HCT116 (cell line): ENCODE data around the gene CCBE1. TPM values are rescaled to one million over a fixed set of nuclear protein-coding genes. Genes with fewer than 3 reads are reported as not detected.

ENCODE experiments used
- ATAC-seq: fragments of 200-7000 bp; cut with Tn5 transposase; 2 replicates; pipeline ENCODE4 v1.9.1; 2020; ENCODE audit warnings: mild to moderate bottlenecking, moderate library complexity
- BruUV-seq: library from RNA; stranded (reverse); fragments of 400-500 nt; replicated peaks from 2 replicates; lab custom pipeline; 2021; lab: Mats Ljungman, UMichigan
- CTCF ChIA-PET: fragments of 300-600 bp; sonication (Branson Sonifier 250); formaldehyde crosslinking; loops from one replicate; lab custom pipeline; 2021; ENCODE audit warnings: antibody characterized with exemption; lab: Charles Lee
- POLR2A ChIA-PET: fragments of 300-600, 350-600 bp; sonication (Branson Sonifier 250); formaldehyde crosslinking; loops from one replicate; lab custom pipeline; 2021; ENCODE audit warnings: antibody characterized with exemption; lab: Charles Lee
- RAD21 ChIA-PET, 2 experiments: fragments of 300-600 bp; sonication (Branson Sonifier 250); formaldehyde crosslinking; loops; one replicate each; lab custom pipeline; 2023; ENCODE audit warnings: low total read pairs in 2 of 2; ENCODE audit not compliant: uncharacterized antibody in 2 of 2, unreplicated experiment in 2 of 2, low non-redundant PET in 1 of 2; lab: Charles Lee
- DNase-seq: peaks from one replicate; pipeline ENCODE4 v3.0.0-alpha.2; 2010; ENCODE audit warnings: low read depth, low spot score
- H2AFZ ChIP-seq: fragments of 200-600 bp; shearing (Covaris generic), sonication (generic); 2 replicates; pipeline ENCODE4 v1.6.1; 2017; ENCODE audit warnings: low read depth, mixed run types, mixed read lengths, antibody characterized with exemption, low read length; ENCODE audit not compliant: poor library complexity, severe bottlenecking
- H3K27ac ChIP-seq: 2 replicates; pipeline ENCODE4 v1.5.1; 2012; ENCODE audit warnings: low read depth, low read length
- H3K27me3 ChIP-seq: fragments of 200-600 bp; sonication (generic); 2 replicates; pipeline ENCODE4 v1.6.1; 2016; ENCODE audit warnings: mixed run types, low read length, mixed read lengths; ENCODE audit not compliant: insufficient read depth
- H3K36me3 ChIP-seq, 2 experiments: fragments of 200-500 bp in 1 of 2; fragments of 200-600 bp in 1 of 2; sonication (Bioruptor generic) in 1 of 2; sonication (generic) in 1 of 2; 2 replicates each; pipeline versions ENCODE4 v1.5.1 to v1.6.1; 2014 to 2016; ENCODE audit warnings: low read length in 2 of 2, inconsistent platforms in 1 of 2, mixed read lengths in 1 of 2, mixed run types in 1 of 2; ENCODE audit not compliant: insufficient read depth in 2 of 2, control insufficient read depth in 1 of 2
- H3K4me1 ChIP-seq, 2 experiments: fragments of 200-600 bp in 1 of 2; sonication (generic) in 1 of 2; 2 replicates each; pipeline versions ENCODE4 v1.5.1 to v1.6.1; 2012 to 2017; ENCODE audit warnings: low read length in 2 of 2, inconsistent platforms in 1 of 2, mild to moderate bottlenecking in 1 of 2, mixed read lengths in 1 of 2, mixed run types in 1 of 2, moderate library complexity in 1 of 2; ENCODE audit not compliant: insufficient read depth in 2 of 2, control insufficient read depth in 1 of 2
- H3K4me2 ChIP-seq: fragments of 200-600 bp; sonication (generic); 2 replicates; pipeline ENCODE4 v1.6.1; 2017; ENCODE audit warnings: mixed run types, low read length, mixed read lengths
- H3K4me3 ChIP-seq, 2 experiments: fragments of 200-600 bp in 1 of 2; sonication (generic) in 1 of 2; replicated peaks in 1 of 2; 2 replicates each; pipeline ENCODE4 v1.5.1; 2011 to 2016; ENCODE audit warnings: low read length in 2 of 2, control low read depth in 1 of 2, low read depth in 1 of 2, mild to moderate bottlenecking in 1 of 2, mixed read lengths in 1 of 2, mixed run types in 1 of 2
- H3K79me2 ChIP-seq: fragments of 200-600 bp; sonication (generic); 2 replicates; pipeline ENCODE4 v1.6.1; 2017; ENCODE audit warnings: mild to moderate bottlenecking, mixed run types, low read length, moderate library complexity, mixed read lengths; ENCODE audit not compliant: insufficient read depth
- H3K9ac ChIP-seq: fragments of 200-600 bp; sonication (generic); 2 replicates; pipeline ENCODE4 v1.6.1; 2016; ENCODE audit warnings: low read length, mixed read lengths
- H3K9me2 ChIP-seq: fragments of 200-600 bp; sonication (generic), shearing (Covaris generic); 2 replicates; pipeline ENCODE4 v1.6.1; 2017; ENCODE audit warnings: mixed run types, mild to moderate bottlenecking, moderate library complexity; ENCODE audit not compliant: insufficient read depth
- H3K9me3 ChIP-seq, 2 experiments: fragments of 200-500 bp in 1 of 2; fragments of 200-600 bp in 1 of 2; sonication (Bioruptor generic) in 1 of 2; sonication (generic) in 1 of 2; 2 replicates each; pipeline ENCODE4 v1.6.1; 2014 to 2017; ENCODE audit warnings: low read length in 2 of 2, mixed read lengths in 2 of 2, inconsistent platforms in 1 of 2, low read depth in 1 of 2, mild to moderate bottlenecking in 1 of 2, mixed run types in 1 of 2, moderate library complexity in 1 of 2; ENCODE audit not compliant: control insufficient read depth in 1 of 2, insufficient read depth in 1 of 2
- H4K20me1 ChIP-seq: fragments of 200-600 bp; sonication (generic), shearing (Covaris generic); 2 replicates; pipeline ENCODE4 v1.6.1; 2017; ENCODE audit warnings: mixed run types, mild to moderate bottlenecking, moderate library complexity; ENCODE audit not compliant: insufficient read depth
- CEBPB ChIP-seq: IDR thresholded peaks from 2 replicates; pipeline ENCODE4 v1.6.1; 2012; ENCODE audit warnings: low read depth
- ELF1 ChIP-seq: IDR thresholded peaks from 2 replicates; pipeline ENCODE4 v1.6.1; 2012; ENCODE audit warnings: low read depth, borderline replicate concordance
- FOSL1 ChIP-seq: IDR thresholded peaks from 2 replicates; pipeline ENCODE4 v1.6.1; 2012; ENCODE audit warnings: low read depth
- JUND ChIP-seq: IDR thresholded peaks from 2 replicates; pipeline ENCODE4 v1.6.1; 2012
- POLR2AphosphoS5 ChIP-seq: IDR thresholded peaks from 2 replicates; pipeline ENCODE4 v1.6.1; 2011; ENCODE audit warnings: mild to moderate bottlenecking, low read depth, low read length, moderate library complexity
- SRF ChIP-seq: IDR thresholded peaks from 2 replicates; pipeline ENCODE4 v1.6.1; 2012; ENCODE audit warnings: low read depth
- TCF7L2 ChIP-seq: IDR thresholded peaks from 2 replicates; pipeline ENCODE4 v1.7.0; 2011; ENCODE audit warnings: borderline replicate concordance, inconsistent platforms; ENCODE audit not compliant: insufficient read depth, insufficient read length; ENCODE audit errors: extremely low read depth
- YY1 ChIP-seq: IDR thresholded peaks from 2 replicates; pipeline ENCODE4 v1.6.1; 2011; ENCODE audit warnings: low read length, low read depth, moderate library complexity, mild to moderate bottlenecking; ENCODE audit not compliant: insufficient replicate concordance; ENCODE audit errors: extremely low read depth
- ZFX ChIP-seq: fragments of 450-650 bp; IDR thresholded peaks from 2 replicates; pipeline ENCODE4 v1.6.1; 2017
- ZNF274 ChIP-seq: fragments of 200-500 bp; sonication (Bioruptor generic); IDR thresholded peaks from 2 replicates; pipeline ENCODE4 v1.6.1; 2014; ENCODE audit warnings: mild to moderate bottlenecking, low read depth, low read length, inconsistent platforms
- intact Hi-C: fragments of 100-400 bp; cut with micrococcal nuclease; formaldehyde crosslinking; loops from 2 replicates; pipeline ENCODE4 v1.10.0; 2022
- total RNA-seq: library from RNA; stranded (reverse); gene quantifications from one replicate; pipeline ENCODE4 v1.2.1, GENCODE V29; 2021; ENCODE audit not compliant: unreplicated experiment
- TF ChIP-seq, protein P1 (sequence below): IDR thresholded peaks from 2 replicates; pipeline ENCODE4 v1.6.1; 2011; ENCODE audit warnings: mild to moderate bottlenecking, low read length, moderate library complexity; ENCODE audit not compliant: insufficient replicate concordance; ENCODE audit errors: extremely low read depth
- TF ChIP-seq, protein P2 (sequence below): IDR thresholded peaks from 2 replicates; pipeline ENCODE4 v1.6.1; 2012; ENCODE audit warnings: low read depth

CCBE1 gene
- total RNA-seq, 1 experiment from 2014 or later, result 0.84 TPM

DNA sequence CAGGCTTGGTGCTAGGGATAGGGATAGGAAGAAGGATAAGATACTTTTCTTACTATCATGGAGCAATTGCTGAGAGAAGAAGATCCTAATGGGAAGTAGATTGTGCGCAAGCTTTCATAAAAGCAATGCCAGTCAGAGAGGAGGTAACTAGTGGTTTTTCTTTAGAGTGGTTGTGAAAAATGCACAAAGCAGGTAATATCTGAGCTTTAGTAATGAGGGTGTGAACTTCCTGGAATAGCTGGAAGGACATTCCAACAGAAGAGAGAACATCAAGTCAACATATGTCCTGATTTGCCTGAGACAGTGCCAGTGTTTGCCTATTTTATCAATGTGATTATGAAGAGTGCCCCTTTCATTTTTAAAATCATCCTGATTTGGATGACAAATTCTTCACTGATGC lies 34.1 kb downstream of the CCBE1 start (continued):
- TF ChIP-seq, protein P1, sequence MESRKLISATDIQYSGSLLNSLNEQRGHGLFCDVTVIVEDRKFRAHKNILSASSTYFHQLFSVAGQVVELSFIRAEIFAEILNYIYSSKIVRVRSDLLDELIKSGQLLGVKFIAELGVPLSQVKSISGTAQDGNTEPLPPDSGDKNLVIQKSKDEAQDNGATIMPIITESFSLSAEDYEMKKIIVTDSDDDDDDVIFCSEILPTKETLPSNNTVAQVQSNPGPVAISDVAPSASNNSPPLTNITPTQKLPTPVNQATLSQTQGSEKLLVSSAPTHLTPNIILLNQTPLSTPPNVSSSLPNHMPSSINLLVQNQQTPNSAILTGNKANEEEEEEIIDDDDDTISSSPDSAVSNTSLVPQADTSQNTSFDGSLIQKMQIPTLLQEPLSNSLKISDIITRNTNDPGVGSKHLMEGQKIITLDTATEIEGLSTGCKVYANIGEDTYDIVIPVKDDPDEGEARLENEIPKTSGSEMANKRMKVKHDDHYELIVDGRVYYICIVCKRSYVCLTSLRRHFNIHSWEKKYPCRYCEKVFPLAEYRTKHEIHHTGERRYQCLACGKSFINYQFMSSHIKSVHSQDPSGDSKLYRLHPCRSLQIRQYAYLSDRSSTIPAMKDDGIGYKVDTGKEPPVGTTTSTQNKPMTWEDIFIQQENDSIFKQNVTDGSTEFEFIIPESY, result no peak
- TF ChIP-seq ZFX (no peak), ELF1 (no peak), TCF7L2 (no peak), YY1 (no peak), FOSL1 (no peak), POLR2AphosphoS5 (no peak)
- TF ChIP-seq, all 23 proteins: peak for 0

DNA sequence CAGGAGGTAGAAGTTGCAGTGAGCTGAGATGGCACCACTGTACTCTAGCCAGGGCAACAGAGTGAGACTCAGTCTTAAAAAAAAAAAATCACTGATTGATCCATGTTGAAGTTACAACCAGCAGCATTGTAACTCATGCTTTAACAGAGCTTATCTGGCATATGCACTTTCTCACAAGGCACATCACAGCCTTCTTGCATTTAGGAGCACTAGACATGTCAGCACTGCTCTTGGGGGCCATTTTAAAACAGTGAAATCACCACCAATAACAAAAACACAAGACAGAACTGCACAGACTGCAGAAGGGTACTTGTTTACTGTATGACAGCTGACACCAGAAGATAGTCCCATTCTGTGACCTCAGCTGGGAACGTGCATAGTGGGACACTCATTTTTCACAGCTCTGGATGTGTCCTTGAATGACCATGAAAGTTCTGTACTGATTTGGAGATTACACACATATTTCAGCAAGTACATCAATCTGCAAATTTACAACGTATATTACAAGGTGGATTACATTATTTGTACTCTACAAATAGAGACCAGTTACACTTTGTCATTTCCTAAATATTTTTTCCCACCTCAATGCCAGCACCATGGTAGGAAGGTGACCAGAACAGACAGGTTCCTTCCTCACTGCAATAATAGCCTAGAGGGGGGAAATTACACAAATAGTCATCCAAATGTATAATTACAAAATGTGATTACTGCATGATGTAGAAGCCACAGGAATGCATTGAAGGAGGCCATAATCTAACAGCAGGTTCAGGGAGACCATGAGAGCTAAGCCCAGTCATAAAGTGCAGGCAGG lies 35.1 kb downstream of the CCBE1 start:
- ATAC-seq (no peak), DNase-seq (no peak)
- Histone ChIP-seq H3K4me2 (no peak overlapping the region), H3K27ac (no peak overlapping the region), H3K9ac (no peak overlapping the region), H3K36me3 (no peaks in the 10 kb centered on the region), H2AFZ (no peak overlapping the region), H3K4me1 (no peaks in the 10 kb centered on the region), H3K79me2 (no peaks in the 10 kb centered on the region), H3K9me2 (no peaks in the 10 kb centered on the region), H3K27me3 (peaks cover 22% of the 10 kb centered on the region), H4K20me1 (no peaks in the 10 kb centered on the region), H3K4me3 (no peak overlapping the region), H3K9me3 (no peaks in the 10 kb centered on the region)
- RAD21 ChIA-PET, result no interaction called here
- TF ChIP-seq JUND, result no peak
- TF ChIP-seq FOSL1, result no peak
- TF ChIP-seq, protein P2, sequence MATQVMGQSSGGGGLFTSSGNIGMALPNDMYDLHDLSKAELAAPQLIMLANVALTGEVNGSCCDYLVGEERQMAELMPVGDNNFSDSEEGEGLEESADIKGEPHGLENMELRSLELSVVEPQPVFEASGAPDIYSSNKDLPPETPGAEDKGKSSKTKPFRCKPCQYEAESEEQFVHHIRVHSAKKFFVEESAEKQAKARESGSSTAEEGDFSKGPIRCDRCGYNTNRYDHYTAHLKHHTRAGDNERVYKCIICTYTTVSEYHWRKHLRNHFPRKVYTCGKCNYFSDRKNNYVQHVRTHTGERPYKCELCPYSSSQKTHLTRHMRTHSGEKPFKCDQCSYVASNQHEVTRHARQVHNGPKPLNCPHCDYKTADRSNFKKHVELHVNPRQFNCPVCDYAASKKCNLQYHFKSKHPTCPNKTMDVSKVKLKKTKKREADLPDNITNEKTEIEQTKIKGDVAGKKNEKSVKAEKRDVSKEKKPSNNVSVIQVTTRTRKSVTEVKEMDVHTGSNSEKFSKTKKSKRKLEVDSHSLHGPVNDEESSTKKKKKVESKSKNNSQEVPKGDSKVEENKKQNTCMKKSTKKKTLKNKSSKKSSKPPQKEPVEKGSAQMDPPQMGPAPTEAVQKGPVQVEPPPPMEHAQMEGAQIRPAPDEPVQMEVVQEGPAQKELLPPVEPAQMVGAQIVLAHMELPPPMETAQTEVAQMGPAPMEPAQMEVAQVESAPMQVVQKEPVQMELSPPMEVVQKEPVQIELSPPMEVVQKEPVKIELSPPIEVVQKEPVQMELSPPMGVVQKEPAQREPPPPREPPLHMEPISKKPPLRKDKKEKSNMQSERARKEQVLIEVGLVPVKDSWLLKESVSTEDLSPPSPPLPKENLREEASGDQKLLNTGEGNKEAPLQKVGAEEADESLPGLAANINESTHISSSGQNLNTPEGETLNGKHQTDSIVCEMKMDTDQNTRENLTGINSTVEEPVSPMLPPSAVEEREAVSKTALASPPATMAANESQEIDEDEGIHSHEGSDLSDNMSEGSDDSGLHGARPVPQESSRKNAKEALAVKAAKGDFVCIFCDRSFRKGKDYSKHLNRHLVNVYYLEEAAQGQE, result no peak
- no peak for TF ChIP-seq CEBPB
- no peak for TF ChIP-seq ZNF274
- no peak for TF ChIP-seq ZFX
- no peak for TF ChIP-seq SRF
- TF ChIP-seq POLR2AphosphoS5, result no peak
- CTCF ChIA-PET, result interaction anchor here (0.9 to 1.8 kb wide), 2 partner anchors 35 kb away, joined by 4 to 5 read pairs; partner anchors contain the start of gene CCBE1
- POLR2A ChIA-PET, result no interaction called here
- intact Hi-C loops, result no loop called here
- no TSS peak for BruUV-seq
